GM12878 (cell line): ENCODE measurements around the gene SQOR.

ENCODE experiments used
- ZBTB40 ChIP-seq: fragments of 450-650 bp; IDR thresholded peaks from 2 replicates; pipeline ENCODE4 v1.6.1; 2016; ENCODE audit warnings: mild to moderate bottlenecking, moderate library complexity, borderline replicate concordance
- ZNF24 ChIP-seq: fragments of 450-650 bp; IDR thresholded peaks from 2 replicates; pipeline ENCODE4 v1.6.1; 2017; ENCODE audit warnings: antibody characterized with exemption, mild to moderate bottlenecking

- TF ChIP-seq ZBTB40 (no peak), ZNF24 (no peak)
Observed at GRCh38 chr15:45666119-45666875, 31.5 kb downstream of the SQOR start.
